K562 (cell line): Measurements from ENCODE around the gene PDLIM5. TPM values are rescaled to one million over a fixed set of nuclear protein-coding genes. Genes with fewer than 3 reads are reported as not detected.

Experiments used
- ARNT ChIP-seq, 2 experiments: fragments of 450-650 bp; IDR thresholded peaks; 2 replicates each; pipeline ENCODE4 v1.6.1; 2016; ENCODE audit warnings: mild to moderate bottlenecking in 1 of 2
- ATF1 ChIP-seq, 2 experiments: fragments of 450-650 bp in 1 of 2; IDR thresholded peaks; 2 replicates each; pipeline ENCODE4 v1.6.1; 2016; ENCODE audit warnings: missing compliant biosample characterization in 1 of 2, missing genetic modification characterization in 1 of 2
- CCNT2 ChIP-seq: IDR thresholded peaks from 2 replicates; pipeline ENCODE4 v1.6.1; 2011; ENCODE audit warnings: borderline replicate concordance, low read depth, mild to moderate bottlenecking, moderate library complexity, mixed read lengths, low read length; ENCODE audit not compliant: insufficient read length; ENCODE audit errors: extremely low read depth
- GATAD2B ChIP-seq: fragments of 450-650 bp; IDR thresholded peaks from 2 replicates; pipeline ENCODE4 v1.6.1; 2017; ENCODE audit warnings: mild to moderate bottlenecking, borderline replicate concordance
- MEIS2 ChIP-seq: fragments of 450-650 bp; IDR thresholded peaks from 2 replicates; pipeline ENCODE4 v1.6.1; 2014; ENCODE audit warnings: mild to moderate bottlenecking; ENCODE audit not compliant: partially characterized antibody
- NFE2 ChIP-seq: IDR thresholded peaks from 2 replicates; pipeline ENCODE4 v1.6.1; 2014; ENCODE audit warnings: antibody characterized with exemption, low read depth
- POLR2G ChIP-seq: fragments of 200-400 bp; formaldehyde crosslinking; IDR thresholded peaks from 2 replicates; pipeline ENCODE4 v1.6.1; 2017; ENCODE audit warnings: low read depth, mild to moderate bottlenecking, antibody characterized with exemption, low read length, moderate library complexity
- TCF7L2 ChIP-seq: fragments of 150-350 bp; IDR thresholded peaks from 2 replicates; pipeline ENCODE4 v1.6.1; 2016; ENCODE audit warnings: low read depth, mild to moderate bottlenecking, low read length, moderate library complexity
- polyA plus RNA-seq, 8 experiments: library from polyadenylated mRNA; depleted of rRNA in 4 of 8; stranded (reverse) in 5 of 8; unstranded in 3 of 8; fragments of >200 nt; fragmentation: Nextera tagmentation in 2 of 8; fragmentation: Illumina TruSeq in 1 of 8; extraction: Ambion mirVana in 2 of 8; extraction: Trizol in 1 of 8; gene quantifications; 2 replicates each; pipeline versions ENCODE4 v1.2.1 to v1.2.3, GENCODE V29; 2011 to 2014; ENCODE audit warnings: inconsistent platforms in 1 of 8, missing spikeins in 1 of 8
- total RNA-seq, 7 experiments: library from RNA; depleted of rRNA in 6 of 7; stranded (reverse); fragments of >200 nt in 6 of 7; fragmentation: Illumina TruSeq in 2 of 7; extraction: Trizol in 2 of 7; gene quantifications; 2 replicates each; pipeline versions ENCODE4 v1.2.1 to v1.2.3, GENCODE V29; 2011 to 2021; ENCODE audit warnings: low replicate concordance in 1 of 7
- TF ChIP-seq, protein P1 (sequence below), 3 experiments: fragments of 200-800 bp in 1 of 3; fragments of 250-450 bp in 1 of 3; fragments of 450-650 bp in 1 of 3; sonication (Bioruptor Pico) in 1 of 3; sonication (Bioruptor generic) in 1 of 3; formaldehyde crosslinking in 1 of 3; IDR thresholded peaks; 2 replicates each; pipeline versions ENCODE4 v1.6.1 to v1.8.0; 2016 to 2022; ENCODE audit warnings: mild to moderate bottlenecking in 2 of 3, missing genetic modification characterization in 2 of 3, missing compliant biosample characterization in 1 of 3, moderate library complexity in 1 of 3
- TF ChIP-seq, protein P2 (sequence below): fragments of 450-650 bp; IDR thresholded peaks from 2 replicates; pipeline ENCODE4 v1.6.1; 2017; ENCODE audit warnings: antibody characterized with exemption, mild to moderate bottlenecking
- TF ChIP-seq, protein P3 (sequence below): fragments of 200-800 bp; sonication (Bioruptor generic); IDR thresholded peaks from 2 replicates; pipeline ENCODE4 v1.6.1; 2017; ENCODE audit warnings: missing genetic modification characterization, missing compliant biosample characterization
- TF ChIP-seq, protein P4 (sequence below): fragments of 450-650 bp; formaldehyde crosslinking; IDR thresholded peaks from 2 replicates; pipeline ENCODE4 v1.4.0; 2022; ENCODE audit warnings: mild to moderate bottlenecking, moderate library complexity

PDLIM5 gene
- total and polyA plus RNA-seq, 9 of the 15 experiments (the other 6 are each of a cell fraction or from before 2014, with no cell fraction given): 36.9 to 127 (median 62.5) TPM

DNA sequence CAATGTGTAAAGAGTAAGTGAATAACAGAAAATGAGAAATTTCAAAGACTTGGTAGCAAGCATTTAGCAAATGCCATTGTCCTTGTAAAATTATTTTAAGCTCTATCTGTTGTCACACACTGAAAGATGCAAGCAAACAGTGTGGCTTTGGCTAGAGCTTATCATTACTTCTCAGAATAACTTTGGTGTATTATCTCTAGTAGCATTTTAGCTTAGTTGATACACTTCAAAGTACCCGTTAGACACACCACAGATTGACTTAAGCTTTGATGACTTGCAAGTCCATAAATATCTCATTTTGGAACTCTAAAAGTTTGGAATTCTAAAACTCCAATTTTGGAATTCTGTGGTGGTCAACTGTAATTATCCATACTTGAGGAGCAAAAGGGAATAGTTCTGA, 98.6 kb downstream of the PDLIM5 start (continued):
- TF ChIP-seq, protein P1, sequence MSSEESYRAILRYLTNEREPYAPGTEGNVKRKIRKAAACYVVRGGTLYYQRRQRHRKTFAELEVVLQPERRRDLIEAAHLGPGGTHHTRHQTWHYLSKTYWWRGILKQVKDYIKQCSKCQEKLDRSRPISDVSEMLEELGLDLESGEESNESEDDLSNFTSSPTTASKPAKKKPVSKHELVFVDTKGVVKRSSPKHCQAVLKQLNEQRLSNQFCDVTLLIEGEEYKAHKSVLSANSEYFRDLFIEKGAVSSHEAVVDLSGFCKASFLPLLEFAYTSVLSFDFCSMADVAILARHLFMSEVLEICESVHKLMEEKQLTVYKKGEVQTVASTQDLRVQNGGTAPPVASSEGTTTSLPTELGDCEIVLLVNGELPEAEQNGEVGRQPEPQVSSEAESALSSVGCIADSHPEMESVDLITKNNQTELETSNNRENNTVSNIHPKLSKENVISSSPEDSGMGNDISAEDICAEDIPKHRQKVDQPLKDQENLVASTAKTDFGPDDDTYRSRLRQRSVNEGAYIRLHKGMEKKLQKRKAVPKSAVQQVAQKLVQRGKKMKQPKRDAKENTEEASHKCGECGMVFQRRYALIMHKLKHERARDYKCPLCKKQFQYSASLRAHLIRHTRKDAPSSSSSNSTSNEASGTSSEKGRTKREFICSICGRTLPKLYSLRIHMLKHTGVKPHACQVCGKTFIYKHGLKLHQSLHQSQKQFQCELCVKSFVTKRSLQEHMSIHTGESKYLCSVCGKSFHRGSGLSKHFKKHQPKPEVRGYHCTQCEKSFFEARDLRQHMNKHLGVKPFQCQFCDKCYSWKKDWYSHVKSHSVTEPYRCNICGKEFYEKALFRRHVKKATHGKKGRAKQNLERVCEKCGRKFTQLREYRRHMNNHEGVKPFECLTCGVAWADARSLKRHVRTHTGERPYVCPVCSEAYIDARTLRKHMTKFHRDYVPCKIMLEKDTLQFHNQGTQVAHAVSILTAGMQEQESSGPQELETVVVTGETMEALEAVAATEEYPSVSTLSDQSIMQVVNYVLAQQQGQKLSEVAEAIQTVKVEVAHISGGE (CRISPR knock-in tag; IDR thresholded peaks at IDR 0.05): 0 out of 6 replicates have a peak, but pooled peaks of 1 of the 3 experiments have one; percentile 20
- TF ChIP-seq, protein P2, sequence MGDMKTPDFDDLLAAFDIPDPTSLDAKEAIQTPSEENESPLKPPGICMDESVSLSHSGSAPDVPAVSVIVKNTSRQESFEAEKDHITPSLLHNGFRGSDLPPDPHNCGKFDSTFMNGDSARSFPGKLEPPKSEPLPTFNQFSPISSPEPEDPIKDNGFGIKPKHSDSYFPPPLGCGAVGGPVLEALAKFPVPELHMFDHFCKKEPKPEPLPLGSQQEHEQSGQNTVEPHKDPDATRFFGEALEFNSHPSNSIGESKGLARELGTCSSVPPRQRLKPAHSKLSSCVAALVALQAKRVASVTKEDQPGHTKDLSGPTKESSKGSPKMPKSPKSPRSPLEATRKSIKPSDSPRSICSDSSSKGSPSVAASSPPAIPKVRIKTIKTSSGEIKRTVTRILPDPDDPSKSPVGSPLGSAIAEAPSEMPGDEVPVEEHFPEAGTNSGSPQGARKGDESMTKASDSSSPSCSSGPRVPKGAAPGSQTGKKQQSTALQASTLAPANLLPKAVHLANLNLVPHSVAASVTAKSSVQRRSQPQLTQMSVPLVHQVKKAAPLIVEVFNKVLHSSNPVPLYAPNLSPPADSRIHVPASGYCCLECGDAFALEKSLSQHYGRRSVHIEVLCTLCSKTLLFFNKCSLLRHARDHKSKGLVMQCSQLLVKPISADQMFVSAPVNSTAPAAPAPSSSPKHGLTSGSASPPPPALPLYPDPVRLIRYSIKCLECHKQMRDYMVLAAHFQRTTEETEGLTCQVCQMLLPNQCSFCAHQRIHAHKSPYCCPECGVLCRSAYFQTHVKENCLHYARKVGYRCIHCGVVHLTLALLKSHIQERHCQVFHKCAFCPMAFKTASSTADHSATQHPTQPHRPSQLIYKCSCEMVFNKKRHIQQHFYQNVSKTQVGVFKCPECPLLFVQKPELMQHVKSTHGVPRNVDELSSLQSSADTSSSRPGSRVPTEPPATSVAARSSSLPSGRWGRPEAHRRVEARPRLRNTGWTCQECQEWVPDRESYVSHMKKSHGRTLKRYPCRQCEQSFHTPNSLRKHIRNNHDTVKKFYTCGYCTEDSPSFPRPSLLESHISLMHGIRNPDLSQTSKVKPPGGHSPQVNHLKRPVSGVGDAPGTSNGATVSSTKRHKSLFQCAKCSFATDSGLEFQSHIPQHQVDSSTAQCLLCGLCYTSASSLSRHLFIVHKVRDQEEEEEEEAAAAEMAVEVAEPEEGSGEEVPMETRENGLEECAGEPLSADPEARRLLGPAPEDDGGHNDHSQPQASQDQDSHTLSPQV: peak; percentile 56; the same call in 1 of the 2 replicates
- TF ChIP-seq MEIS2 (peak; percentile 89), TCF7L2 (peak; percentile 81), NFE2 (peak; percentile 90), POLR2G (no peak), ATF1 (CRISPR knock-in tag; IDR thresholded peaks at IDR 0.05) (no peak), ATF1 (tag; IDR thresholded peaks at IDR 0.05) (peak; percentile 30; the same call in 1 of the 2 replicates), CCNT2 (peak; percentile 79), ARNT (IDR thresholded peaks at IDR 0.05) (peak; percentile 47 to 82; a peak in 3 of 4 replicates), GATAD2B (peak; percentile 71; the same call in 1 of the 2 replicates)
- TF ChIP-seq, protein P3, sequence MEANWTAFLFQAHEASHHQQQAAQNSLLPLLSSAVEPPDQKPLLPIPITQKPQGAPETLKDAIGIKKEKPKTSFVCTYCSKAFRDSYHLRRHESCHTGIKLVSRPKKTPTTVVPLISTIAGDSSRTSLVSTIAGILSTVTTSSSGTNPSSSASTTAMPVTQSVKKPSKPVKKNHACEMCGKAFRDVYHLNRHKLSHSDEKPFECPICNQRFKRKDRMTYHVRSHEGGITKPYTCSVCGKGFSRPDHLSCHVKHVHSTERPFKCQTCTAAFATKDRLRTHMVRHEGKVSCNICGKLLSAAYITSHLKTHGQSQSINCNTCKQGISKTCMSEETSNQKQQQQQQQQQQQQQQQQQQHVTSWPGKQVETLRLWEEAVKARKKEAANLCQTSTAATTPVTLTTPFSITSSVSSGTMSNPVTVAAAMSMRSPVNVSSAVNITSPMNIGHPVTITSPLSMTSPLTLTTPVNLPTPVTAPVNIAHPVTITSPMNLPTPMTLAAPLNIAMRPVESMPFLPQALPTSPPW (CRISPR knock-in tag): peak; percentile 57
- TF ChIP-seq, protein P4, sequence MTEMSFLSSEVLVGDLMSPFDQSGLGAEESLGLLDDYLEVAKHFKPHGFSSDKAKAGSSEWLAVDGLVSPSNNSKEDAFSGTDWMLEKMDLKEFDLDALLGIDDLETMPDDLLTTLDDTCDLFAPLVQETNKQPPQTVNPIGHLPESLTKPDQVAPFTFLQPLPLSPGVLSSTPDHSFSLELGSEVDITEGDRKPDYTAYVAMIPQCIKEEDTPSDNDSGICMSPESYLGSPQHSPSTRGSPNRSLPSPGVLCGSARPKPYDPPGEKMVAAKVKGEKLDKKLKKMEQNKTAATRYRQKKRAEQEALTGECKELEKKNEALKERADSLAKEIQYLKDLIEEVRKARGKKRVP: peak; percentile 76; the same call in 1 of the 2 replicates
